Fibroblast of skin of scalp (primary cell): Measurements from ENCODE around the gene PHF3.
"Not testable (repeated sequence)": the region's sequence is repeated elsewhere in the genome, so short reads cannot be mapped to it uniquely, and the experiment has no call there.

ENCODE experiments used
- DNase-seq: peaks from one replicate; pipeline ENCODE4 v3.0.0-alpha.2; 2013

The PHF3 gene

GRCh38 chr6:63709148-63709547, 73.5 kb downstream of the PHF3 start:
- DNase-seq: no peak

DNA sequence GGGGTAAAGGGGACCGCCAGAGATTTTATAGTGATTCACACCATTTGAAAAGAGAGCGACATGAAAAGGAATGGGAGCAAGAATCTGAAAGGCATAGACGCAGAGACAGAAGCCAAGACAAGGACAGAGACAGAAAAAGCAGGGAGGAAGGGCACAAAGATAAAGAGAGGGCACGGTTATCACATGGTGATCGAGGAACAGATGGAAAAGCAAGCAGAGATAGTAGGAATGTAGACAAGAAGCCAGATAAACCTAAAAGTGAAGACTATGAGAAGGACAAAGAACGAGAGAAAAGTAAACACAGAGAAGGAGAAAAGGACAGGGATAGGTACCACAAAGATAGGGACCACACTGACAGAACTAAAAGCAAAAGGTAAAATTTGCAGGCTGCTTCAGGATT, 77.7 kb downstream of the PHF3 start:
- no peak for DNase-seq

DNA sequence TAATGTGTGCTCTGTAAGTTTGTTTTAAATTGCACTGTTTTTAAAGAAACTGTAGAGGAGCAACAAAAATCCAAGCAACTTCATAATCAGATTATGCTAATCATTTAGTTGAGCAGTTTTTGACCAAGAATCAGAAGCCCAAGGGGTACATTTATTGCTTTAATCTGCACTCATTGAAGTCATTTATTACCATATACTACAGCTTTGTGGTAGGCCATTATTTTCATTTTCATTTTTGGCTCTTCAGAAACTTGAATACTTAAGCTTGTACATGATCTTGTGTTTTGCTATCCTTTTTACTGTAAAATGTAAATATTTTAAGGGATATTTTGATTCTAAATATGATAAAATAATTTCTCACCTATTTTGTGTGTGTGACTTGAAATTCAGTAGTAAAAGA, 78.5 kb downstream of the PHF3 start:
- no peak for DNase-seq

DNA sequence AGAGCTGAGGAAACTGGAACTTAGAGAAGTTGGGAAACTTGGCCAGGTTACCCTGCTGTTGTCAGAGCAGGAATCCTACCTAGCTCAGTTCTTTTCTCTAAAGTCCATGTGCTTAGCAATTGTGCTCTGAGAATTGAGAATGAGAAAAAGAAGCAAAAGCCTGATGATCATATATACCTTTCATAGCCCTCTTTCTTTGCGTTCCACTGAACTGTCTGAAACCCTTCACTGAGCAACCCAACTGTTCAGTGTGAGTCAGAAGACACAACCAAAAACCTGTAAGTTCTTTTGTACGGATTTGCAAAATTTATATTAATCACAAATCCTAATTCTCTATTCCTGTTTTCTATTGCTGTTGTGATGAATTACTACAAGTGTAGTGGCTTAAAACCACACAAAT, 80.6 kb downstream of the PHF3 start:
- DNase-seq: no peak

DNA sequence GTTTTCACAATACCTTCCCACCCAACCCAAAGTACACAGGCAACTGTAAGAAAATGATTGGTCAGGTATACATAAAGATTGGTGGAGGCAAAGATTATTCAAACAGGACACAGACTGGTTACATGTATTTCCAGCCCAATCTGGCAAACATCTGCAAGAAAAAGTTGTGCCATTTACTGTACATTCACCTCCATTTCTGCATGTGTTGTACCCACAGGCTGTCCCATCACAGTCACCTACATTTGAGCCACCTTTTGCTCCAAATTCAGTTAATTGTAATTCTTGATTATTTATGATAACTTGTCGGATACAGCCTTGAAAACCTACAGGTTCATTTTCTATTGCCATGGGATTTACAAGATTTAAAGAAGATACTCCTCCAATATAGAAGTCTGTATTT, 85.6 kb downstream of the PHF3 start:
- DNase-seq: no peak

GRCh38 chr6:63724721-63725120, 89.1 kb downstream of the PHF3 start:
- DNase-seq: no peak

DNA sequence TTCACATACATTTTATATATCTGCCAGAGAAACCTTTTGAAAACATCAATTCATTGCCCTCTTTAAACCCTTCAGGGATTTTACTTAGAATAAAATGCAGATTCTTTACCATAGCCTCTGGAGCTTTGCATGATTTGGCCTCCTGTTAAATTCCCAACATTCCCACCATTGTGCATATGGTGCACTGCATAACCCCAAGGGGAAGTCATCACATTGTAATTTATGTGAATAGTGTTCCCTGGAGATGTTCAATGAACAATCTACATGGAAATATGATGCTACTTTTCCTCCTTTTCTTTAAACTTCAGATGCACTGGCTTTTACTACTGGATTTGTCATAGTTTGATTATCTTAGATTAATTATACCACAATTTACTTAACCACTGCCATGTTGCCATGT, 94.7 kb downstream of the PHF3 start:
- DNase-seq: peak; percentile 61

DNA sequence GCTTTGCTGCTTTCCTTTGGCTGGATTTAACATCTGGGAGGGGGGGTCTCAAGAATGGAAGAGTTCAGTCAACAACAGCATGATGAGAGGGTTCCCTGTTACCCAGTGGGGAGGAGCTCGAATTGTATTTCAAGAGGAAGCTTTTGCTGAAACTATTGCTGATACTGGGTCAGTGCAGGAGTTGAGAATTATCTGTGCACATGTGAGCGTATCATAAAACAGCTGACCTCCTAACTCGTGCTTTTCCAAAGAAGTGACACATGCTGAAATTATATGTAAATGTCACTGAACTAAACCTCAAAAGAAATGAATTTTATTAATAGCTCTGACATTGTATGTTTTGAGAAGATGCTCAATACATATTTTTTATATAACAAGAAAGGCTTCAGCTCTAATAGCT, 96.3 kb downstream of the PHF3 start:
- DNase-seq: no peak

- peak; percentile 11 for DNase-seq
Observed at GRCh38 chr6:63732336-63732735, 96.7 kb downstream of the PHF3 start.

GRCh38 chr6:63734923-63735322, 99.3 kb downstream of the PHF3 start:
- DNase-seq: no peak

GRCh38 chr6:63738190-63738589, 102.6 kb downstream of the PHF3 start:
- not testable (repeated sequence) for DNase-seq

GRCh38 chr6:63739094-63739687, 103.6 kb downstream of the PHF3 start:
- DNase-seq: no peak

DNA sequence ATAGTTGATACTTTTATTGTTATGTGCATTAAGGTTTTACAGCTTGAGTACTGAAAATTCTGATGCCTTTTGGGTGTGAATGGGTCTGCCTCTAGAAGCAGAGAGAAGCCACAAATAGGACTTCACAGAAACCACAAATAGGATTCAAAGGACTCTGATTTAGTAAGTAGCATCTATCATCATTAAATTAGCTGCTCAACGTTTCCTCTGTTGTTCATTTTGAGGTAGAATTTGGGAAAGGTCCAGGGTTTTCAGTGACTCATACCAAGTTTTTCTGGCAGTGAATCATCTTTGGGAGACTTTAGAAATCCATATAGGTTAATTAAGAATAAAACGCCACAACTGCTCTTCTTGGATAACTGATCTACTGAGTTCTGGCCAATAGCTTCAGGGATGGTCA, 105.1 kb downstream of the PHF3 start:
- peak; percentile 69 for DNase-seq

DNA sequence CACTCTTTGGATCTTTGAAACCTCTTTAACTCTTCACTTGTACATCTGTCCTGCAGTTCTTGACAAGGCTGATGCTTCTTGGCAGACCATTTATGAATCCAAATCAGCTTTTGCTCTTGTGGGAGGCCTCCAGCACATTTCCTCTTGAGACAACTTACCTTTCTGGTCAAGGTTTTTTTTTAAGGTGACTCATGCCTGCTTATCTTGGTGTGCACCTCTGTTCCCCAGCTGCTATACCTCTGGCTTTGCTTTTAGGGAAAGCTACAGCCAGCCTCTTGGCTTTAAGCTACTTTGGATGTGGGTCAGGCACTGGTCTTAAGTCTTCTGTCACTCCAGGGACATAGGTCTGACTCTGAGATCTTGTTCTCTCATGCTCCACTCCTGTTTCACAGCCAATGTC, 106.5 kb downstream of the PHF3 start:
- DNase-seq: no peak

DNA sequence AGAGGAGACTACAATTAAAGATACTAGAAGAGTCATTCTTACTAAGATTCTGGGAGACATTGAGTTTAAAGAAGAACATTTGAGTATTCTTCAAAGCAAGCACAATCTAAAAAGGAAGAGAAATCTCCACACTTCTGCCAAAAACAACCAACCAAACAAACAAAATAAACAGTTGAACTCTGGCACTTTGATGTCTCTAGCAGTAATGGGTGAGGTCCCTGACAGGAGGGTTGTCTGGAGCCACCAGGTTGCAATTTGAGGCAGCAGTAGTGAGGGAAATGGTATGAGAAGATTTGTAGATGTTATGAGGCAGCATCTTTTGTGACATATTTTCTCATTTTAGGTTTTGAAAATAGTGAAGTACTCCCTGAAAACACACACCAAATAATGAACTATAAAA, 108.1 kb downstream of the PHF3 start:
- DNase-seq: no peak

DNA sequence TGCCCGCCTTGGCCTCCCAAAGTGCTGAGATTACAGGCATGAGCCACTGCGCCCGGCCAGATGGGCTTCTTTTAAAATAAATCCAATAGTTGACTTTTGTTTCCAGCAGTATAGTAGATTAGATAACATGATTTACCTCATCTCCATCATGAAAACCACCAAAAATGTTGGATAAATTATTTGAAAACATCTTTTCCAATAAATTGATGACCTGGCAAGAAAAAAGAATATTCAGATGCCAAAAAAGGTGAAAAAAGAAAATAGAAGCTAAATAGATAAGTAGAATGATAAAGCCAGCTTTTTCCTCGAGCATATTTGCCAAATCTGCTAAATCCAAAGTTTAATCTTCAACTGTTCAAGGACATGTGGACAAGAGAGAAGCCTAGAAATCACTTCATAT, 109.2 kb downstream of the PHF3 start:
- DNase-seq: no peak

GRCh38 chr6:63745784-63746183, 110.2 kb downstream of the PHF3 start:
- no peak for DNase-seq

GRCh38 chr6:63750400-63750799, 114.8 kb downstream of the PHF3 start:
- DNase-seq: no peak

DNA sequence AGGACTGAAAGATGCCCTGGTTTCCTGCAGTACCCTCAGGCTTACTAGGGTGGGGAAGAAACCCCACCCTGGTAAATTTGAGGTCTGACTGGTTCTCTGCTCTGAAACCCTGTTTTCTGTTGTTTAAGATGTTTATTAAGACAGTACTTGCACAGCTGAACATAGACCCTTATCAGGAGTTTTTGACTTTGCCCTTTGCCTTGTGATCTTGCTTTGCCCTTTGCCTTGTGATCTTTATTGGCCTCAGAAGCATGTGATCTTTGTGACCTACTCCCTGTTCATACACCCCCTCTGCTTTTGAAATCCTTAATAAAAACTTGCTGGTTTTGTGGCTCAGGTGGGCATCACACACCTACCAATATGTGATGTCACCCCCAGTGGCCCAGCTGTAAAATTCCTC, 121.7 kb downstream of the PHF3 start:
- DNase-seq: not testable (repeated sequence)

DNA sequence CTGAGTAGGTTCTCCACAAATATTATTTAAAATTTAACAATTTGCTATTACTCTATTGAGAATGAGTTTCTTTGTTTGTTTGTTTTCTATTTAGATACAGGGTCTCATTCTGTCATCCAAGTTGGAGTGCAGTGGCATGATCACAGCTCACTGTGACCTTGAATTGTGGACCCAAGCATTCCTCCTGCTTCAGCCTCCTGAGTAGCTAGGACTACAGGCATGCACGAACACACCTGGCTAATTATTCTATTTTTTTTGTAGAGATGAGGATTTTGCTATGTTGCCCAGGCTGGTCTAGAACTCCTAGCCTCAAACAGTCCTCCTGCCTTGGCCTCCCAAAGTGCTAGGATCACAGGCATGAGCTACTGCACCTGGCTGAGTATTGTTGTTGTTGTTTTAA, 122.2 kb downstream of the PHF3 start:
- no peak for DNase-seq

- peak; percentile 56 for DNase-seq
Observed at GRCh38 chr6:63759605-63760105, 124.1 kb downstream of the PHF3 start.

DNA sequence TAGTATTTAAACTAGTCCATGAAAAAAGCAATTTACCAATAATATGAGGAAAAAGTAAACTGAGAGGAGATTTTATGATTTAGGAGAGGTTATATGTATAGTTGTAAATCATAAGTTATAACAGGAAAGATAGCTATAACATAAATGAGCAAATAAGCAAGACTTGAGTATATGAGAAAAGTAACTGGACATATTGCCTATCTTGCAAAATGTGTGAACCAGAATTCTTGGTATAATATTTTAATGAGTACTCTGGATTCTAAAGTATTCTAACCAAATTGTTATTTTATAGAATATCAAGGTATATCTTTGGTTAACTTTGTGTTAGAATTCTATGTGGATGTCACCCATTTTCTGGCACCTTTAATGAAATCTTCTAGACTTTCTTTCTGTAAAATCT, 124.6 kb downstream of the PHF3 start:
- DNase-seq: no peak

- peak; percentile 43 for DNase-seq
Observed at GRCh38 chr6:63764318-63764916, 128.8 kb downstream of the PHF3 start.
